ENCODE data around the gene C2orf42.
"Not testable (repeated sequence)": the region's sequence is repeated elsewhere in the genome, so short reads cannot be mapped to it uniquely, and the experiment has no call there.

DNA sequence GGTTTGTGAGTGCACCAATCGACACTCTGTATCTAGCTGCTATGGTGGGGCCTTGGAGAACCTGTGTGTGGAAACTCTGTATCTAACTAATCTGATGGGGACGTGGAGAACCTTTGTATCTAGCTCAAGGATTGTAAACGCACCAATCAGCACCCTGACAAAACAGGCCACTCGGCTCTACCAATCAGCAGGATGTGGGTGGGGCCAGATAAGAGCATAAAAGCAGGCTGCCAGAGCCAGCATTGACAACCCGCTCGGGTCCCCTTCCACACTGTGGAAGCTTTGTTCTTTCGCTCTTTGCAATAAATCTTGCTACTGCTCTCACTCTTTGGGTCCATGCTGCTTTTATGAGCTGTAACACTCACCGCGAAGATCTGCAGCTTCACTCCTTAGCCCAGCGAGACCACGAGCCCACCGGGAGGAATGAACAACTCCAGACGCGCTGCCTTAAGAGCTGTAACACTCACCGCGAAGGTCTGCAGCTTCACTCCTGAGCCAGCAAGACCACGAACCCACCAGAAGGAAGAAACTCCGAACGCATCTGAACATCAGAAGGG is 41.6 kb downstream of the C2orf42 start:
- TF ChIP-seq, protein P1, sequence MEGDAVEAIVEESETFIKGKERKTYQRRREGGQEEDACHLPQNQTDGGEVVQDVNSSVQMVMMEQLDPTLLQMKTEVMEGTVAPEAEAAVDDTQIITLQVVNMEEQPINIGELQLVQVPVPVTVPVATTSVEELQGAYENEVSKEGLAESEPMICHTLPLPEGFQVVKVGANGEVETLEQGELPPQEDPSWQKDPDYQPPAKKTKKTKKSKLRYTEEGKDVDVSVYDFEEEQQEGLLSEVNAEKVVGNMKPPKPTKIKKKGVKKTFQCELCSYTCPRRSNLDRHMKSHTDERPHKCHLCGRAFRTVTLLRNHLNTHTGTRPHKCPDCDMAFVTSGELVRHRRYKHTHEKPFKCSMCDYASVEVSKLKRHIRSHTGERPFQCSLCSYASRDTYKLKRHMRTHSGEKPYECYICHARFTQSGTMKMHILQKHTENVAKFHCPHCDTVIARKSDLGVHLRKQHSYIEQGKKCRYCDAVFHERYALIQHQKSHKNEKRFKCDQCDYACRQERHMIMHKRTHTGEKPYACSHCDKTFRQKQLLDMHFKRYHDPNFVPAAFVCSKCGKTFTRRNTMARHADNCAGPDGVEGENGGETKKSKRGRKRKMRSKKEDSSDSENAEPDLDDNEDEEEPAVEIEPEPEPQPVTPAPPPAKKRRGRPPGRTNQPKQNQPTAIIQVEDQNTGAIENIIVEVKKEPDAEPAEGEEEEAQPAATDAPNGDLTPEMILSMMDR (conservative IDR thresholded peaks at IDR 0.05; ENCODE audit: low read length) = not testable (repeated sequence)
- TF ChIP-seq EZH2phosphoT487 (IDR thresholded peaks at IDR 0.05; ENCODE audit: borderline replicate concordance) = not testable (repeated sequence)

Data from Loucy (cell line).